SK-N-SH (cell line): Measurements from ENCODE around the gene ZDHHC14.

ENCODE experiments used
- CHD2 ChIP-seq: fragments of 150-350 bp; IDR thresholded peaks from 2 replicates; pipeline ENCODE4 v1.6.1; 2018; ENCODE audit warnings: low read length; ENCODE audit not compliant: partially characterized antibody
- EP300 ChIP-seq, 2 experiments: IDR thresholded peaks; 2 replicates each; pipeline versions ENCODE4 v1.4.0 to v1.6.1; 2012; ENCODE audit warnings: borderline replicate concordance in 1 of 2, low read depth in 1 of 2, low read length in 1 of 2
- EZH2phosphoT487 ChIP-seq: fragments of 200-600 bp; sonication (generic); IDR thresholded peaks from 2 replicates; pipeline ENCODE4 v1.6.1; 2017; ENCODE audit warnings: low read depth, mixed run types, mild to moderate bottlenecking, antibody characterized with exemption, moderate library complexity, borderline replicate concordance
- FOXJ3 ChIP-seq: sonication (generic); formaldehyde crosslinking; IDR thresholded peaks from 2 replicates; pipeline ENCODE4 v1.5.1; 2020; ENCODE audit warnings: mild to moderate bottlenecking, missing genetic modification reagents
- FOXM1 ChIP-seq: IDR thresholded peaks from 2 replicates; pipeline ENCODE4 v1.4.0; 2012; ENCODE audit warnings: low read depth, mild to moderate bottlenecking
- PBX3 ChIP-seq: IDR thresholded peaks from 2 replicates; pipeline ENCODE4; 2012
- POLR2AphosphoS5 ChIP-seq: IDR thresholded peaks from 2 replicates; pipeline ENCODE4 v1.6.1; 2012; ENCODE audit warnings: low read depth, low read length
- REST ChIP-seq: IDR thresholded peaks from 2 replicates; pipeline ENCODE4 v1.6.1; 2012; ENCODE audit warnings: mild to moderate bottlenecking, low read depth, low read length, moderate library complexity
- TF ChIP-seq, protein P1 (sequence below): fragments of 150-350 bp; IDR thresholded peaks from 2 replicates; pipeline ENCODE4 v1.6.1; 2017; ENCODE audit warnings: antibody characterized with exemption, low read length, low read depth, borderline replicate concordance
- TF ChIP-seq, protein P2 (sequence below): fragments of 200-600 bp; sonication (generic); IDR thresholded peaks from 2 replicates; pipeline ENCODE4 v1.6.1; 2017; ENCODE audit warnings: antibody characterized with exemption, mild to moderate bottlenecking, moderate library complexity

GRCh38 chr6:157562997-157563396, 182.0 kb downstream of the ZDHHC14 start:
- TF ChIP-seq, protein P1, sequence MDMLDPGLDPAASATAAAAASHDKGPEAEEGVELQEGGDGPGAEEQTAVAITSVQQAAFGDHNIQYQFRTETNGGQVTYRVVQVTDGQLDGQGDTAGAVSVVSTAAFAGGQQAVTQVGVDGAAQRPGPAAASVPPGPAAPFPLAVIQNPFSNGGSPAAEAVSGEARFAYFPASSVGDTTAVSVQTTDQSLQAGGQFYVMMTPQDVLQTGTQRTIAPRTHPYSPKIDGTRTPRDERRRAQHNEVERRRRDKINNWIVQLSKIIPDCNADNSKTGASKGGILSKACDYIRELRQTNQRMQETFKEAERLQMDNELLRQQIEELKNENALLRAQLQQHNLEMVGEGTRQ = no peak
- TF ChIP-seq, protein P2, sequence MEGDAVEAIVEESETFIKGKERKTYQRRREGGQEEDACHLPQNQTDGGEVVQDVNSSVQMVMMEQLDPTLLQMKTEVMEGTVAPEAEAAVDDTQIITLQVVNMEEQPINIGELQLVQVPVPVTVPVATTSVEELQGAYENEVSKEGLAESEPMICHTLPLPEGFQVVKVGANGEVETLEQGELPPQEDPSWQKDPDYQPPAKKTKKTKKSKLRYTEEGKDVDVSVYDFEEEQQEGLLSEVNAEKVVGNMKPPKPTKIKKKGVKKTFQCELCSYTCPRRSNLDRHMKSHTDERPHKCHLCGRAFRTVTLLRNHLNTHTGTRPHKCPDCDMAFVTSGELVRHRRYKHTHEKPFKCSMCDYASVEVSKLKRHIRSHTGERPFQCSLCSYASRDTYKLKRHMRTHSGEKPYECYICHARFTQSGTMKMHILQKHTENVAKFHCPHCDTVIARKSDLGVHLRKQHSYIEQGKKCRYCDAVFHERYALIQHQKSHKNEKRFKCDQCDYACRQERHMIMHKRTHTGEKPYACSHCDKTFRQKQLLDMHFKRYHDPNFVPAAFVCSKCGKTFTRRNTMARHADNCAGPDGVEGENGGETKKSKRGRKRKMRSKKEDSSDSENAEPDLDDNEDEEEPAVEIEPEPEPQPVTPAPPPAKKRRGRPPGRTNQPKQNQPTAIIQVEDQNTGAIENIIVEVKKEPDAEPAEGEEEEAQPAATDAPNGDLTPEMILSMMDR = no peak
- TF ChIP-seq POLR2AphosphoS5 = no peak
- no peak for TF ChIP-seq REST
- TF ChIP-seq EP300 (IDR thresholded peaks at IDR 0.05; ENCODE audit: borderline replicate concordance in 1 of 2, low read depth in 1 of 2, low read length in 1 of 2) = no peak
- no peak for TF ChIP-seq EZH2phosphoT487
- no peak for TF ChIP-seq PBX3
- TF ChIP-seq FOXM1 = no peak
- TF ChIP-seq FOXJ3 (CRISPR knock-in tag) = no peak
- no peak for TF ChIP-seq CHD2
